CD4-positive, alpha-beta T cell treated with Interleukin-15 for 4 hours (primary cell): ENCODE data around the gene LMO2.
"Not testable (repeated sequence)": the region's sequence is repeated elsewhere in the genome, so short reads cannot be mapped to it uniquely, and the experiment has no call there.

ENCODE experiments used
- DNase-seq: peaks from one replicate; pipeline ENCODE4 v3.0.0-alpha.2; 2020; ENCODE audit warnings: low spot score

The LMO2 gene

DNA sequence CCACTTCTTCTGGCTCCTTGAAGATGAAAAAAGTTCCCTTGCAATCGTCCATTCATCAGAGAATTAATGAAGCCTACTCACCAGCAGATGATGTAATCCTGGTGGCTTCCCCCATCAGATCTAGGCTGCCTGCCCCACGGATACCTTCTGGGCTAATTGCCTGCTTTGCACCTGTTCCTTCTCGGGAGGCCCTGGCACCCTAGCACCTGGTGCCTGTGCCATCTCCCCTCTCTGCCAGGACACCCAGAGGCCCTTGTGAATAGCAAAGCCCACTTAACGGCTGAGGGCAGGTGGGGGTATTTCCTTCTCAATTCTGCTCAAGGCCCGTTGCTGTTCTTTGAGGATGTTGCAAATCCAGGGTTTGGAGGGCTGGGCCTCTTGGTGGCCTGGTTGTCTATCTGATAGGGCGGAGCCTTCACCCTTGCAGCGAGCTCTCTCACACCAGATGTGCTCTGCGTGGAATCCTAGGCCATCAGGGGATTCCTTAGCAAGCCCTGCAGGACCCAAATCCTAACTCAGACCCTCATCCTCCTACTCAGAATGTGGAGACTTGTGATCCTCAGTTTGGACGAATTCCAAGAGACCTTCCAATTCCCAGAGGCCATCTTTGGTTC, at the start of gene LMO2:
TSS of gene LMO2 (minus strand) at position 363 of the 614 bp plus-strand sequence. CDS start 22,360 bp downstream, outside the sequence.
- no peak for DNase-seq

DNA sequence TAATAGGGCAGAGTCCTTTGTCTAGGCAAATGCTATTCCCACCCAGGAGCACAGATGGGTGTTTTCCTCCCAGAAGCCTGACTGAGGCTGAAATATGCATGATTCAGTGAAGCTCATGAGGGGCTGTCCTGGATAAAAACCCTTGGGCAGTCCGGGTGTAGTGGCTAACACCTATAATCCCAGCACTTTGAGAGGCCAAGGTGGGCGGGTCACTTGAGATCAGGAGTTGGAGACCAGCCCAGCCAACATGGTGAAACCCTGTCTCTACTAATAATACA, 48.6 kb upstream of the LMO2 start:
- no peak for DNase-seq

DNA sequence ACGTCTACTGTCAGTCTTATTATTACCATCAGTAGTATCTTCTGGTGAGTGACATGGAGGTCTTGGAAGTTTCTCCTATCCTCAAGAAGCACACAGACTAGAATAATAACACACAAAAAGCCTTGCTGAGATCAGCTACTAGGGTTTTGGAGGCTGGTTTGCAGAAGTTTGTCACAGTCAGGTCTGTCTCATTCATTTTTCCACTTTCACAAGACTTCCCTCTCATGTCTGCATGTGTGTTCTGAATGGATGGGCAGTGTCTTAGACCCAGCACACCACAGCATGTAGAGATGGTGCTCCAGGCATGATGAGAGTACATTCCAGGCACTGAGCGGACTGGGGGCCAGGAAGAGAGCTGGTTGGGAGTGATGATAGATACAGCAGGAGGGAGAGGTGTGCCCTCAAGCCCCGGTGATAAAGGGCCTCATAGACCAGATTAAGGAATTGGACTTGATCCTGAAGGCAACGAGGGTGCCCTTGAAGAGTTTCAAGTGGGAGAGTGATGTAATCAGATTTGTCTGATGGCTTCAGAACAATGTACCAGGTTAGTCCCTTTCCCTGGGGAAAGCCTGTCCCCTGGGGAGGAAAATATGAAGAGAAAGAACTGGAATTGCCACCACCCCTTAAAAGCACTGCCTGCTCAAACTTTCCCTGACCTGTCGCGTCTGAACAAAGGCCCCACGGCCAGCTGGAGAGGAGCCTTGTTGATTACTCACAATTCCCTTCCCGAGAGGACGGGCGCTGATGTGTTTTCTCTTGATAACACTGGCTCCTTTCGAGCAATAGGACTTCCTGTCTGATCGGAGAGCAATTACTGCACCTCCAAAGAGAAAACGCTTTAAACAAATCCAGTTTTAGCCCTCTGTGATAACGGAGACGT, 45.1 kb upstream of the LMO2 start:
- DNase-seq: no peak

DNA sequence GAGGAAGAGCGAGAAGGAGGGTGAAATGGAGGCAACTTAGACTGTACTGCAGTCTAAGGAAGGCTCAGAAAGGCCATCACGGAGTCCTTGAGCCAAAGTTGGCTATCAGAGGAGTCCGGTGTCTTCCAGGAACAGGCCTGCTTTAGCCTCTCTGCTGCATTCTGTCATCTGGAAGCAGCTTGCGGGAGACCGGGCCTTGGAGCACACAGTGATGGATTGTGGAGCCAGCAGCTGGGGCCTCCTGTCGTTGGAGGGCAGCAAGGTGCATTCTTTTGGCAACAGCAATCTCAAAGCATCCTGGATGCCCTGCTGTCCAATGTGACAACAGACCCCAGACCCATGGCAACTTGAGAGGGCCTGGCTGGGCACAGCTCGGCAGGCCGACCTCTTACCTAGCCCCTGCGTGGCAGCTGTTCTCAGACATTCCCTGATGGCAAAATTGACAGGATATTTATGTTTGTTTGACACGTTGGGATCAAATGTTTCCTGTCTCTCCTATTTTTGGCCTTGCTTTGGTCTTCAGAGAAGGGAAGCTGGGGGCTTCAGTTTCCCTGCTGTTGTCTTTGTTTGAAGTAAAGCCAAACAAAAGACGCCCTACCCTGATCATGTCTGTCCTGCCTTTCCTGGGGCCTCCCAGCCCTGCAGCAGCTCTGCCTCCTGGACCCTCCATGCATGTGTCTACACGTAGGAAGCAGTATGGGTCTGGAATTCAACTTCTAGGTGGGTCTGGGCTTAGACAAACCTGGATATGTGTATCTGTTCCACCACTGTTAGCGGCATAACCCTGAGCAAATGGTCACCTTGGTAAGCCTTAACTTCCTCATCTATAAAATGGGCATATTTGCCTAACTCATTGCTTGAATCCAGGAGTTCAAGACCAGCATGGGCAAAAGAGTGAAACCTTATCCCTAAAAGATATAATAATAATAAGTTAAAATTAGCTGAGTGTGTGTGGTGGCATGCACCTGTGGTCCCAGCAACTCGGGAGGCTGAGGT, 43.9 kb upstream of the LMO2 start:
- no peak for DNase-seq

DNA sequence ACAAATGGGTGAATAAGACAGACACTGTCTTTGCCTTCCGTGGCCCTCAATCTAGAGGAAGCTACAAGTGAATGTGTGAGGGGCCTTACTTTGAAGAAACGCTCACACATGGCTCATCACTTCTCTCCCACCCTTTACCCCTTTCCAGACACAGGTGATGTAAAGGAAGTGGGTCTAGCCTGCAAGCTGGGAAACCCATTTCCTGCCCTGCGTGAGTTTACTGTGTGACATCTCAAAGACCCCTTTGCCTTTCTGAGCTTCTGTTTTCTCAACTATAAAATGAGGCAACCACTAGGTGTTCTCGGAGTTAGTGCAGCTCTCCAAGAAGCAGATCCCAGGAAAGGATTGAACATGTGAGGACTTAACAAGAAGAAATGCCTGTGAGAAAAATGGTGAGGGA, 43.1 kb upstream of the LMO2 start:
- DNase-seq: no peak

DNA sequence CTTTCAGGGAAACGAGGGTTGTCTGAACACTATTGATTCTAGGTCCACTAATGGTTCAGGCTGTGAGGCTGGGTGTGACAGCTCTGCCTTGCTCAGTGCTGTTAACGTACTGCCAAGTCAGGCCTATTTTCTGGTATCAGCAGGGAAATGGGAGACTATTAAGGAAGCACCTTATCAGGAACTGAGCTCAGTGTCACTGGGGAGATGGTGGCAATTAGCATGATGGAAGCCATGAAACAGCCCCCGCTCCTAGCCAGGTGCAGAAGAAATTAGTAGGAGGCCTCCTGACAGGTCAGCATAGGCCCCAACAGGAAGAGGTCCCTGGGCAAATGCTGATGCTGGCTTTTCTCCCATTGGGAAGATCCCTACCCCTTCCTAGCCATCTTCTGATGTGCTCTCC, 42.6 kb upstream of the LMO2 start:
- DNase-seq: no peak

DNA sequence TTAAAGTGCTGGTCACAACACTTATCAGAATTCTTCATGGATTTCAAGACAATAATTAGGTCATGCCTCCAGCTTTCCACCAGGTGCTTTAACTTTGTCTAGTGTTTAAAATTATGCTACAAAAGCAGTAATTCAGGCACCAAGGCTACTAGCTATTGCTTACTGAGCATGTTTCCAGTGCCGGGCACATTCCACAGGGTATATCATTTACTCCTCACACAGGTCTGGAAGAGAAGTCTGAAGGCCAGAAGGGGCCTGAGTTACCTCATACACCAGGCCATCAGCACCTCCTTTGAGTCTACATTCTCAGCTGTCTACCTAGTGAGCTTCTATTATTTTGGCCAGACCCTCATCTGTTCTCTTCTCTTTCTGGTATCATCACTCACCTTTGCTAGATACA, 41.7 kb upstream of the LMO2 start:
- no peak for DNase-seq

DNA sequence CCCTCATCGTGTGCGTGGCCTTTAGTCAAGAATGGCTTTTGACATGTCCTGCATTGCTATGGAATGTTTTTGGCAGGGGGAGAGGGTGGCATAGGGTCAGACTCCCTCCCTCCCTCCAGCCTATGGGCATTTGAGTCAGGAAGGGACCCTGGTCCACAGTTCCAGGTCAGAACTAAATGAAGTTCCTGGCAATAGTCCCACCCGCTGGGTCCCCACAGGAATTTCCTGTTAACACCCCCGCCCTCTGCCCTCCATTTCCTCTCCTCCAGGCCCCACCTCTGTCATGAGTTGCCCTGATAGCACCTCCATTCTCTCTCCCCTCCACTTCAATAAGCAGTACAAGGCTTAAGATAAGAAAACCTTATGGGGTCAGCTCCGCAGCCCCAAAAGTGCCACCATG, 40.8 kb upstream of the LMO2 start:
- DNase-seq: no peak

DNA sequence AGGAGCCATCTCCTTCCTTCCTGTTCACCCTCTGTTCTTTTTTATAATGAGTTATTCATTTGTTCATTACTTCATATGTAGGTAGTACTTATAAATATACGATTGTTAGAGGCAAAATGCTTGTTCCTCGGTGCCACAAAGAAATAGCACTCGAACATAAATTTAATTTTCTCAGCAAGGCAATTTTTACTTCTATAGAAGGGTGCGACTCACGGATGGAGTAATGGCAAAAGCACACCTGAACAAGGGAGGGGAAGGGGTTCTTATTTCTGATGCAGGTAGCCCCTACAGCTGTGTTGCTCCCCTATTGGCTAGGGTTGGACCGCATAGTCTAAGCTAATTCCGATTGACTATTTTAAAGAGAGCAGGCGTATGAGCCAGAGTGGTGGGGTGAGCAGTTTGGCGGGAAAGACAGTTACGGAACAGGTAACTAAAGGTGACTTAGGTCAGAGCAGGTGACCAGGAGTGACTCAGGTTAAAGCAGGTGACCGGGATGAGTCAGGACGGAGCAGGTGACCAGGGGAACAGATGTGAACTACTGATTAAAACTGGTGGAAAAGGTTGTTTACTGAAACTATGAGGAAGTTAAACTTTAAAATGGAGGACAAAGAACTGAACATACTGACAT, 40.0 kb upstream of the LMO2 start:
- not testable (repeated sequence) for DNase-seq

DNA sequence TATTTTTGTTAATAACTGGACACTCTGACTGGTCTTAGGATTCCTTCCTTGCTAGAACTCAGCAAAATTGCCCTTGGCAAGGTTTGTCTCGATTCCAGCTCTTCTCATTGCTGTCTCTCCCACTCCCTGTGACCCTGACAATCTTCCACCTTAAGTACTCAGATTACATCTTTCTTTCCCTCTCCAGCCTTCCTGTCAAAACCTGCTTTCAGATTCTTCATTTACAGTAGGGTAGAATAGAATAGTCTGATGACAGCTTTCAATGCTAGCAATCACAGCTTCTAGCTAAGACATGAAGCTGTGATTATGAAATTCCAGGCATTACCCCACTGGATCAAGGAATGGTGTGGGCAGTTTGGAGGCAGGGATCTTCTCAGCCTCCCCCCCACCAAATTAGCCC, 39.2 kb upstream of the LMO2 start:
- no peak for DNase-seq

DNA sequence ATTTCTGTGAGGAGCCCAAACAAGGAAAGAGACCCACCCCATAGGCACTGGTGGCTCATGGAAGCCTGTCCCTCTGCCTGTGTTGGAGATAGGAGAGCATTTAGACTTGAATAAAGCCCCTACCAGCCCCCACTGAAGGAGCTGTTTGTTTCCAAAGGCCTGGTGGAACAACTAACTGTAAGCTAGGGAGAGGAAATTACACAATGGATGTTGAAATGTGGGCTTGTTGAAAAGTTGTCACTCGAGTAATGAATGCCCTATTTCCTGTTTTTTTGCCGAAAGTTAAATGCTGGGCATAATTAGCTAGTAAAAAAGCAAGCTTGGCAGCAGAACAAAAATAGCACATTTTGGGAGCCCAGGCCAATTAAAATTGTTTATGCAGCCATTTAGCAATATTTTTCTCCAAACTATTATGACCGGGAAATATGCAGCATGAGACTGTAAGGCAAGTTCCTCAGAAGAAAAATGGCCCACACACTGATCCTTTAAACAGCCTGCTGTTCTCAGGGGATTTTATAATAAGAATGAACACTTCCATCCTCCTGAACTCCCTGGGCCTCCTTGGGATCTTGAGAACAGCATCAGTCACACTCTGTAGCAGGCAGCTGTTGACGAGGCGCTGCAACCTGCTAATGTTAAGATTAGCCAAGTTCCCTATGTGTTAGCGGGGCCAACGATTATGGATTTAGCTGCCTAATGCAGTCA, 38.6 kb upstream of the LMO2 start:
- DNase-seq: no peak

DNA sequence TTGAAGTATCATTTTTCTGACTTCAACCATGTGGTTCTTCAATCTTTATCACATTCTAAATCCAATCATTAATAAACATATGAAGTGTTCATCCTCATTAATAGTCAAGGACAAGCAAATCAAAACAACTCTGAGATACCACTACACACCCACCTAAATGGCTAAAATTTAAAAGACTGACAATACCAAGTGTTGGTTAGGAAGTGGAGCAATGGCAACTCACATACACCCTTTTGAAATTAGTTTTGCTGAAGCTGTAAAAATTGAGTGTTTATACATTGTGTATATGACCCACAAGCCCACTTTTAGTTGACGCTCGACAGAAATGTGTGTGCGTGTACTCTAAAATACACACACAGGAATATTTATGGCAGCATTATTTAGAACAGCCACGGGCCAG, 36.7 kb upstream of the LMO2 start:
- DNase-seq: no peak

DNA sequence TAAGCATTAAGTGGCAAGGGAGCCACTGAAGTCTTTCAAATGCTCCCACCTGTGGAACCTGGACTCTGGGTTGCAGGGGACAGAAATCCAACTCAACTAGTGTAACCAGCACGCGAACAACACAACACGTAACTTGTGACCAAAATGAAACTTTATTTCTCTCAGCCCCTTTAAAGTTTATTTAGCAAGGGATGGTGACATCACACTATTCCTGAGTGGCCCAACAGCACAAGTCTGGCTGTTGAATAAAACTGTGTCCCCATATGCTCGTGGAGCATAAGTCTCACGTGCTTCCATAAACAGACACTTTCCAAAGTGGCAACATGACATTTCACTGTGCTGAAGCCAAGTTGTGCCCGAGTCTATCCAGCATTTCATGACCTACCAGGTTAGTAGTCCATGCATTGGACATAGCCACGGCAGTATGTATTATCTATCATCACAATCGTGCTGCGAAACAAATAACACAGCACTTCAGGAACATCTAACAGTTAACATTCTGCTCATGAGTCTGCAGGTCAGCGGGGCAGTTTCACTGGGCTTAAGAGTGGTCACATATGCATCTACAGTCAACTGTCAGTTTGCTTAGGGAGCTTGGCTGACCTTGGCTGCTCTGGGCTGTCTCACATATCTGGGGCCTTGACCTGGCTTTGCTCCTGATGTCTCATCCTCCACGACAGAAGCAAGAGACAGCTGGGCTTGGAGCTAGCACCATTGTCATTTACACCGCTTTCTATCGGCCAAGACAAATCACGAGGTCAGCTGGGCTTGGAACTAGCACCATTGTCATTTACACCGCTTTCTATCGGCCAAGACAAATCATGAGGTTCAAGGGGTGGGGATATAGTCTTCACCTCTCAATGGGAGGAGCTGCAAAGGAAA, 35.0 kb upstream of the LMO2 start:
- no peak for DNase-seq

DNA sequence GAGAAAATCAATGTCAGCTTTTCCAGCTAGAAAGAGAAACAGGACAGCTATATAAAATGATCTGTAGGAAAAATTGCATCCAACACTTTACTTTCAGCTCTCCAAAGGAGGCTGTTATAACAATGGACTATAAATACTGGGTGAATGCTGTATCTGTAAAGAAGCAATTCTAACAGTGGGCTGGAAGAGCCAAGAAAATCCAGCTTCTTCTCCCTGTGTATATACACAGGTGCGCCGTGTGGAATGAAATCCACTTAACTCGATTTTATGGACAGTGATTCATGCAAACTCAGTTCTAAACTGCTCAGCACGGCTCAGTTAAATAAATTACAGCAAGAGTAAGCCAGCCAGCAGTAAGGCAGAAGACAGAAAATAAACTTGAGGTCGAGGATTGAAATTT, 32.5 kb upstream of the LMO2 start:
- no peak for DNase-seq

DNA sequence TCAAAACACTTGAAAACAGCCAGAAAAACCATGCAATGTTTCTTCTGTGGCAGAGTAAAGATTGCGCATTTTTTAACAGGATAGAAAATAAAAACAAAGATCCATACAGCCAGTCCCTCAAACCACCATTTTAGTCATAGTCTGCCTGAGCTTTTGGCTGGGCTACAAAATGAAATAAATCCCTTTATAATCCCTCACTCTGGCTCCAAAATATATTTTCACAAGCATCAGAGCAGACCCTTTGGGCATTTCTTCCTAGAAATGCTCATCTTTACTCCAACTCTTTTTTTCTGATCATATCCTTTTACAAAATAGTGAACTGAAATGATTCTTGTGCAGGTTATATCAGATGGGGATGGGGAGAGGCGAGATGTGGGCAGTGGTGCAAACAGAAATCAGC, 31.8 kb upstream of the LMO2 start:
- DNase-seq: no peak

DNA sequence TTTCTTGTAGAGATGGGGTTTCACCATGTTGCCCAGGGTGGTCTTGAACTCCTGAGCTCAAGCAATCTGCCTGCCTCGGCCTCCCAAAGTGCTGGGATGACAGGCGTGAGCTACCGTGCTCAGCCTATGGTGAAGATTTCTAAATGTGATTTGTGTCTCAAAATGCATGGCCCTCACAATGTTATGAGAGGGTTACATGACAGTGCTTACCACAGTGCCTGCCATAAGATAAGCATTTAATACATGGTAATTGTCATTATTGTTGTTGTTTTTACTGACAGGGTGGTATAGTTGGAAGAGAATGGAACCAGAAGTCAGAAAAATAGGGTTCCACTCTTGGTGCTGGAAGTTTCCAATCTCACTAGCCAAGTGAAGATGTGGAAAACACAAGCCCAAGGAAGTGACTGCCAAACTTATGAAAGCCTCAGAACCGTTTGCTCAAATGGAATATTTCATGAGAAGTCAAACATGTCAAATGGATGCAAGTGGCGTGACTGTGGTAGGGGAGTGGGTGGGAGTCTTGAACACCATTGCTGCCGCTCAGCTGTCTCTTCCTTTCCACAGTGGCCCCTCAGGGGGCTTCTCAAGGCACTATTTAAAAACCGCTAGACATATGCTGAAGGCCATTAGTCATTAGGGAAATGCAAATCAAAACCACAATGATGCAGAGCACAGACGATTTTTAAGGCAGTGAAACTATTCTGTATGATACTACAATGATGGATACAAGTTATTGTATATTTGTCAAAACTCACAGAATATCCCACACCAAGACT, 29.1 kb upstream of the LMO2 start:
- no peak for DNase-seq

DNA sequence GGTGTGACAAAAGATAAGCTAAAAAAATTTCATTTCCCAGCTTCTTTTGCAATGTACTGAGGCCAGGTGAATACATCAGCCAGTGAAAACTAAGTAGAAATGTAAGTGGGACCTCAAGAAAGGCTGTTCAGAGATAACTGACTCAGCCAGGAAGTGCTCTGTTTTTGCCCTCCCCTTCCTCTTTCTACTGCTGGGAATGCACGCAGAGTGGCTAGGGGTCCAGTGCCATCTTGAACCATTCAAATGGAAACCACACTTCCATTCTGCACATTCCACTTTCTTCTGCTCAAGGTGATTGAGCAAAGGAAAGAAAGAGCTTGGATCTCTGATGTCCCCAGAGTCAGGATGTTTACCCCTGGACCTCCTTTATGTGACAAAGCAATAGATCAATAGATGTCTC, 27.8 kb upstream of the LMO2 start:
- no peak for DNase-seq

DNA sequence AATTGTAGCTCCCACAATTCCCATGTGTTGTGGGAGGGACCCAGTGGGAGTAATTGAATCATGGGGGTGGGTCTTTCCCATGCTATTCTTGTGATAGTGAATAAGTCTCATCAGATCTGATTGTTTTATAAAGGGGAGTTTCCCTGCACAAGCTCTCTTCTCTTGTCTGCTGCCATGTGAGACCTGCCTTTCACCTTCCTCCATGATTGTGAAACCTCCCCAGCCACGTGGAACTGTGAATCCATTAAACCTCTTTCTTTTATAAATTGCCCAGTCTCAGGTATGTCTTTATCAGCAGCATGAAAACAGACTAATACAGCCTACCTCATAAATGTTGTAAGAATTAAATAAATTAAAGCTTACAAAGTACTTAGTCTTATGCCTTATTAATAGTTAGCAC, 25.5 kb upstream of the LMO2 start:
- DNase-seq: not testable (repeated sequence)

DNA sequence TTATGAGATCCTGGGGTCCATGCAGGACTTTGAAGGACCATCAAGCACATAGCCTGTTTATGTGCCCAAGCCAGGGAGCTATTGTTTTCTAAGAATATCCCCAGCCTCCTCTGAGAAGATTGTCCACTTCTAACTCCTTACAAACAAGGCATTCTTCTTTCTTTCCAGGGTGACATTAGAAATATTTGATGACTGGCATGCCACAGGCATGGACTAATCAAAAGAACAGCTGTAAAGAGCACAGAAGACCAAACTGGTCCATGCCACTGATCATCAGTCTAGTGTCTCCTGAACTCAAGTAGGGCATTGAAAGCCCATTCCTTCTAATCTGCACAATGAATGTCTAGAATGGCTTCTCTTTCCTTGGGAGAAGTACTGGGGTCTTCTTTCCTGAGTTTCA, 24.9 kb upstream of the LMO2 start:
- no peak for DNase-seq

DNA sequence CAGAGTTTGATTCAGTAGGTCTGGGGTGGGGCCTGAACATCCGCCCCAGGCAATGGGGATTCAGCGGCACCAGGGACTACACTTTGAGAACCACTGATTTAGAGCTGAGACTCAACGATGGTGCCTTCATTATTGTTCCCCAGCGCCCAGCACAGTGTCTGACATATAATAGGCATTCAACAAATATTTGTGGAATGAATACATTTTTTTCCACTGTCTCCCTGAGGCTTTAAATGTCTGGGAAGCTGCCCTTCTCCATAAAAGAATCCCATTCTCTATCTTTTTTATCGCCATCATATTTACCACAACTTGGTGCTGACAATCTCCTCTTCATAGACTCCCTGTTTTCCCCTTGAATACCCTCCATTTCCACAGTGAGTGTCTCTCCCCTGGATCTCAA, 23.6 kb upstream of the LMO2 start:
- DNase-seq: no peak
